Astrocyte (in vitro differentiated cells and primary cell): ENCODE measurements around the gene CHN2. TPM values are rescaled to one million over a fixed set of nuclear protein-coding genes. Genes with fewer than 3 reads are reported as not detected.

Source experiments
- DNase-seq: peaks from one replicate; pipeline ENCODE4 v3.0.0-alpha.2; 2010; ENCODE audit warnings: low read depth
- FAIRE-seq: peaks from 2 replicates; lab custom pipeline; 2011; peaks lifted over from hg19 to GRCh38; lab: Jason Lieb, UNC
- H2AFZ ChIP-seq: 2 replicates; pipeline ENCODE4 v1.6.0; 2012; ENCODE audit warnings: low read depth, low read length, inconsistent platforms
- H3K27ac ChIP-seq: 2 replicates; pipeline ENCODE4 v1.5.1; 2011; ENCODE audit warnings: low read depth, low read length, inconsistent platforms
- H3K27me3 ChIP-seq: 2 replicates; pipeline ENCODE4 v1.6.0; 2011; ENCODE audit warnings: low read length, inconsistent platforms; ENCODE audit not compliant: insufficient read depth
- H3K36me3 ChIP-seq: 2 replicates; pipeline ENCODE4 v1.5.1; 2011; ENCODE audit warnings: low read length, inconsistent platforms; ENCODE audit not compliant: insufficient read depth
- H3K4me1 ChIP-seq: 2 replicates; pipeline ENCODE4 v1.5.1; 2011; ENCODE audit warnings: low read length, inconsistent platforms; ENCODE audit not compliant: insufficient read depth
- H3K4me2 ChIP-seq: 2 replicates; pipeline ENCODE4 v1.6.0; 2012; ENCODE audit warnings: low read length, inconsistent platforms
- H3K4me3 ChIP-seq: 2 replicates; pipeline ENCODE4 v1.5.1; 2011; ENCODE audit warnings: low read depth, mild to moderate bottlenecking, low read length, inconsistent platforms; ENCODE audit not compliant: insufficient read depth
- H3K79me2 ChIP-seq: 2 replicates; pipeline ENCODE4 v1.6.0; 2012; ENCODE audit warnings: mild to moderate bottlenecking, low read length, inconsistent platforms; ENCODE audit not compliant: insufficient read depth
- H3K9ac ChIP-seq: 2 replicates; pipeline ENCODE4 v1.6.0; 2012; ENCODE audit warnings: mild to moderate bottlenecking, low read length, inconsistent platforms
- H3K9me3 ChIP-seq: 2 replicates; pipeline ENCODE4 v1.5.1; 2012; ENCODE audit warnings: low read depth, mild to moderate bottlenecking, low read length, inconsistent platforms; ENCODE audit not compliant: insufficient read depth
- H4K20me1 ChIP-seq: 2 replicates; pipeline ENCODE4 v1.6.0; 2012; ENCODE audit warnings: low read length, inconsistent platforms; ENCODE audit not compliant: insufficient read depth
- H3K27ac Mint-ChIP-seq: one replicate; pipeline ENCODE4 v1.8.0; 2021; ENCODE audit warnings: mild to moderate bottlenecking, mixed read lengths; ENCODE audit not compliant: unreplicated experiment
- H3K27me3 Mint-ChIP-seq: one replicate; pipeline ENCODE4 v1.8.0; 2021; ENCODE audit warnings: low read depth, mixed read lengths; ENCODE audit not compliant: unreplicated experiment
- H3K36me3 Mint-ChIP-seq: one replicate; pipeline ENCODE4 v1.8.0; 2021; ENCODE audit warnings: low read depth, mixed read lengths; ENCODE audit not compliant: unreplicated experiment
- H3K4me1 Mint-ChIP-seq: one replicate; pipeline ENCODE4 v1.8.0; 2021; ENCODE audit warnings: low read depth, mixed read lengths; ENCODE audit not compliant: unreplicated experiment
- H3K4me3 Mint-ChIP-seq: one replicate; pipeline ENCODE4 v1.8.0; 2021; ENCODE audit warnings: mild to moderate bottlenecking, moderate library complexity, mixed read lengths; ENCODE audit not compliant: unreplicated experiment
- H3K9me3 Mint-ChIP-seq: one replicate; pipeline ENCODE4 v1.8.0; 2021; ENCODE audit warnings: mild to moderate bottlenecking, mixed read lengths; ENCODE audit not compliant: unreplicated experiment
- CTCF ChIP-seq: IDR thresholded peaks from 2 replicates; pipeline ENCODE4 v1.5.1; 2011; ENCODE audit warnings: low read depth, mild to moderate bottlenecking, inconsistent platforms, low read length, moderate library complexity; ENCODE audit not compliant: insufficient read depth
- EZH2 ChIP-seq: IDR thresholded peaks from 2 replicates; pipeline ENCODE4 v1.6.1; 2012; ENCODE audit warnings: mild to moderate bottlenecking, low read length, inconsistent platforms; ENCODE audit not compliant: insufficient read depth
- total RNA-seq: library from RNA; stranded (reverse); gene quantifications from 2 replicates; pipeline ENCODE4 v1.2.1, GENCODE V29; 2021

The CHN2 gene
- total RNA-seq, 1 donor from 2014 or later: 2.5 TPM

- Histone ChIP-seq H3K27ac (no peak overlapping the region), H3K79me2 (no peaks in the 10 kb centered on the region), H3K27me3 (peaks cover 10% of the 10 kb centered on the region), H4K20me1 (no peaks in the 10 kb centered on the region), H3K4me1 (no peaks in the 10 kb centered on the region), H3K4me3 (no peak overlapping the region), H3K9ac (no peak overlapping the region), H3K9me3 (no peaks in the 10 kb centered on the region), H2AFZ (no peak overlapping the region), H3K4me2 (no peak overlapping the region), H3K36me3 (no peaks in the 10 kb centered on the region)
- peaks cover 12% of the 10 kb centered on the region for H3K27me3 Mint-ChIP-seq
- no peak overlapping the region for H3K27ac Mint-ChIP-seq
- TF ChIP-seq EZH2 (no peak), CTCF (no peak)
- H3K9me3 Mint-ChIP-seq: no peaks in the 10 kb centered on the region
- H3K4me1 Mint-ChIP-seq: no peaks in the 10 kb centered on the region
- DNase-seq (no peak), FAIRE-seq (no peak)
- H3K36me3 Mint-ChIP-seq: no peaks in the 10 kb centered on the region
- no peak overlapping the region for H3K4me3 Mint-ChIP-seq
Measured at GRCh38 chr7:29343399-29343798, 148.8 kb downstream of the CHN2 start.

GRCh38 chr7:29344334-29344978 lies 149.9 kb downstream of the CHN2 start:
- no peak overlapping the region for H3K4me3 Mint-ChIP-seq
- Histone ChIP-seq H3K36me3 (no peaks in the 10 kb centered on the region), H3K27me3 (peaks cover 10% of the 10 kb centered on the region), H3K27ac (no peak overlapping the region), H4K20me1 (no peaks in the 10 kb centered on the region), H3K4me1 (no peaks in the 10 kb centered on the region), H3K79me2 (no peaks in the 10 kb centered on the region), H3K4me3 (no peak overlapping the region), H3K9ac (no peak overlapping the region), H3K4me2 (no peak overlapping the region), H2AFZ (no peak overlapping the region), H3K9me3 (no peaks in the 10 kb centered on the region)
- no peaks in the 10 kb centered on the region for H3K4me1 Mint-ChIP-seq
- DNase-seq (no peak), FAIRE-seq (no peak)
- TF ChIP-seq CTCF: no peak
- no peak for TF ChIP-seq EZH2
- no peaks in the 10 kb centered on the region for H3K9me3 Mint-ChIP-seq
- H3K27ac Mint-ChIP-seq: no peak overlapping the region
- H3K27me3 Mint-ChIP-seq: peaks cover 12% of the 10 kb centered on the region
- H3K36me3 Mint-ChIP-seq: no peaks in the 10 kb centered on the region

GRCh38 chr7:29345590-29345989 lies 151.0 kb downstream of the CHN2 start:
- H3K9me3 ChIP-seq: no peaks in the 10 kb centered on the region
- H3K4me1 ChIP-seq: no peaks in the 10 kb centered on the region
- Mint-ChIP-seq H3K36me3 (no peaks in the 10 kb centered on the region), H3K27ac (no peak overlapping the region), H3K4me1 (peaks cover 4% of the 10 kb centered on the region), H3K4me3 (no peak overlapping the region), H3K9me3 (no peaks in the 10 kb centered on the region), H3K27me3 (peaks cover 12% of the 10 kb centered on the region)
- no peak overlapping the region for H3K4me2 ChIP-seq
- H3K79me2 ChIP-seq: no peaks in the 10 kb centered on the region
- H3K36me3 ChIP-seq: no peaks in the 10 kb centered on the region
- no peak overlapping the region for H2AFZ ChIP-seq
- peaks cover 10% of the 10 kb centered on the region for H3K27me3 ChIP-seq
- no peak for FAIRE-seq
- no peak for DNase-seq
- no peaks in the 10 kb centered on the region for H4K20me1 ChIP-seq
- no peak overlapping the region for H3K27ac ChIP-seq
- no peak overlapping the region for H3K9ac ChIP-seq
- TF ChIP-seq EZH2 (no peak), CTCF (no peak)
- no peak overlapping the region for H3K4me3 ChIP-seq
